HG02642 (cell line): ENCODE measurements around the gene DCAF5.
"Not testable (repeated sequence)": the region's sequence is repeated elsewhere in the genome, so short reads cannot be mapped to it uniquely, and the experiment has no call there.

Experiments used
- ATAC-seq: cut with Tn5 transposase; IDR thresholded peaks from one replicate; pipeline ENCODE4 v1.9.1; 2021; ENCODE audit warnings: mild to moderate bottlenecking; ENCODE audit not compliant: unreplicated experiment, poor library complexity

Gene DCAF5

DNA sequence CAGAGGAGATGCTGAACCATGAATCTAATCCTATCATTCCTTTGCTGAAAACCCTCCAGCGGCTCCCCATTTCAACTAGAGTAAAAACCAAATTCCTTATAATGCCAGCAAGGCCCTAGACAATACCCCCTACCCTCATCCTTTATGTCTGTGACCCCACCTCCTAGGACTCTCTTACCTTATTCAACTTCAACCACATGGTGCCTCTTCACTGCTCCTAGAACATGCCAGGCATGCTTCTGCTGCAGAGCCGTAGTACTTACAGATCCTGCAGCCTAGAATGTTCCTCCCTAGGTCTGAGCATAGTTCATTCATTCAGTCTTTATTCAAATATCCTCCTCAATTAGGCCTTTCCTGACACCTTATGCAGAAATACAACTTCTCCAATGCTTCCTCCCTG lies 54.9 kb downstream of the DCAF5 start:
- no peak for ATAC-seq

DNA sequence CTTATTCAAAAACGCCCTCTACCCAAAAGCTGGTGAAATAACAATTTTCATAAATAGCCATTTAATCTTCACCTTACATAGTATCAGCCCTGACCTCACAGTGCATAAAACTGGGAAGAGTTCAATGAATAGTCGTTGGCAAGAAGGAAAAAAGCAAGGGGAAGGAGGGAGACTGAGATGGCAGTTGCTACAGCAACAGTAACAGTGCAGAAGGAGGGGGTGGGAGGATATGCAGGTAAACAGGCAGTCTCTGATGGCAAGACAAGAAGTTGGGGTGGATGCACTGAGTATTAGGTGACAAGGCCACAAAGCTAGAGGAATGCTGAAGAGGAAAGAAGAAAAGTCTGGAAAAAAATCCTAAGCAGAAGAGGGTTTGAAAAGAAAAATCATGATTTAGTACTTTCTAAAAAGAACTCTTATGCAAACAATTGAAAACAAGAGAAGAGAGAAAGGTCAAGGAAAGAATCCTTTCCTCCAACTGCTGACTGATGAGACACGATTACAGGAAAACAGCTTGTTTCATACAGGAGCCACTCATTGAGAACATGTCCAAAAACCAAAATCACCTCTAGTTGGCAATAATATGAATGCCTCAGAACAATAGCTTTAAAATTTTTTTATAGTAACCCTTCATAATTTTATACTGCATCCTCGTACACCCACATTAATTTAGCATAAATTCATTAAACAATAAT lies 56.0 kb downstream of the DCAF5 start:
- no peak for ATAC-seq

DNA sequence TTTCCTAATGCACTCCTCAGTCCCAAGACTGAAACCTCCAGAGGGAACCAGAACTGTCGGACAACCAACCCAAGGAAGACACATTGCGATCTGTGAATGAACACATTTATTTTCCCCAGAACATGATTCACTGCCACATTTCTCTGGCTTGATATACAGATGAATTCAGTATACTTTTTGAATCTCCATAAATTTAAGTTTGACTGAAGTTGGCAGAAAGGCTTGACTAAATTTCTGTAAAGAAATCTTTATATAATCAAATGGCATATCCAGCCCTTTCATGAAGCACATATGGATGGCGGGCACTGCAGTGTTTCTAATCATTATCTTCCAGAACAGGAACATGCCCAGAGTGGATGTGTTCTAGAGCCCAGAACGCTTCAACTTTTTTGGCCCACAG lies 56.7 kb downstream of the DCAF5 start:
- no peak for ATAC-seq

DNA sequence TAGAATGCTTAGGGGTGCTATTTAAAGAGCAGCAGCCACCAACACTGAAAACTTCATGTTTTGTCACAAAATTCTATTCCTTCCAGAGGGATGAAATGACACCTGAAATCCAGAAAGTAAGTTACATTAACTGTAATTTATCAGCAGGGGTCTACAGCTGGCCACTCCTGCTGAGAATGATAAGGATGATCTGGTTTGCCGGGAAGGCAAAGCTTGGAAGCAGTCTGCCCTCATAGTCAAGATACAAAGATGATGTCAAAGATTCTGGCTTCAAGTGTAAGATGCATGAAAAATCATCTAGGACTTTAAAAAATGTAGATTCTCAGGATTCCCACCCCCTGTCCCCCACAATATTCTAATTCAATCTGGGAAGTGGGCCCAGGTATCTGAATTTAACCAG lies 58.4 kb downstream of the DCAF5 start:
- ATAC-seq, result no peak

DNA sequence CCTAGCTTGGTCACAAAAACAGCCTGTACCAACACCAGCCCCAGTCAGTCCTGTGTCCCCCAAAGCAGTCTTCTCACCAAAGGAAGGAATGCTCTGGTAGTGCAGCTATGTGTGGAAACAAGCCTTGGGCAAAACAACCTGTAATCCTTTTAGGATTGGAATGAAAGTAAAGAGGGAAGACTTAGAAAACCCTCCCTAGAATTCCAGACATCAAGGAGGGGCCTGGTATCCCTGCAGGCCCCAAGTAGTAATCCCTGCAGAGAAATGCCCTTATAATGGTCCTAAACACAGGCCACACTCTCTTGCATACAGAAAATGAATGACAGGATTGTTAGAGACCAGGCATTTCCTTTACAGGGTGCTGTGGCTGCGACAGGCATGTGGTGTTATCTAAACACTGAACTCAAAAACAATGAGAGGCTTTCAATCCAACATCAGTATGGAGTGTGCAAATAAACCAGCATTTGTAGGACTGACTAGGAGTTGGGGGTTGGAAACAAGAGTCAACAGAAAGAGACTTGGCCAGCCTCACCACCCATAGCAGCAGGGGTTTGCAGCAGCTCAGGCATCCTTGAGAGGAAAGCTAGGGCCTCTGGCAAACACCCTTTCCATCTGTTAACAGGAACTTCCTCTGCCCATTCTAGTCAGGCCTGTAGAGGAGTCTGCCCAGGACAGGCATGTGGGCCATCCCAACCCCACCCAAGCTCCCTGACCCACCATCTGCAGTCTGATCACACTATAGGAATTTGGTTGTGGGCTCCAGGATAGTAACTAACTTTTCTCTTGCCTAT lies 59.1 kb downstream of the DCAF5 start:
- ATAC-seq, result no peak

DNA sequence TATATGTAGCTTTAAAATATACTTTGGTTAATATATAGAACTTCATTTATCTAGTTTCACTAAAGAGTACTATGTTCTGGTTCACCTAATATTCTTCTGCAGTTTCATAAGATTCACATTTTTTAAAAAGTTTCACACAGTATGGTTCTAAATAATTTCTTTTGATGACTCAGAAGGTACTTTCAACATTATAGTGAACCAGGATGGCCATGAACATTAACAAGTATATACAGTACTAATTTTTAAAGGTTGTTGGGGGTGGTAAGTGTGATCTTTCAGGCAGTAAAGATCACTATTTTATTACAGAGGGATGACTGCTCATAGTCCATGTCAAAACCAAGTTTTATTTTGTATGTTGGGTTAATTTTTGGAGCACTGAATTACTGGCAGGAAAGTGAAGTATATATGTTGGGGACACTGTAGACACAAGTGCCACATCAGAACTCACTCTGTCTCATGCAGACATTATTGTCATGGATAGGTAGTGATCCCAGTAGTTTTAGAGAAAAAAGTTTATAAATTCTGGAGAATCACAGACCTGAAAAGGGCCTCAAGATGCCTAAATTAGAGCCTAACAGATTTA lies 60.0 kb downstream of the DCAF5 start:
- no peak for ATAC-seq

DNA sequence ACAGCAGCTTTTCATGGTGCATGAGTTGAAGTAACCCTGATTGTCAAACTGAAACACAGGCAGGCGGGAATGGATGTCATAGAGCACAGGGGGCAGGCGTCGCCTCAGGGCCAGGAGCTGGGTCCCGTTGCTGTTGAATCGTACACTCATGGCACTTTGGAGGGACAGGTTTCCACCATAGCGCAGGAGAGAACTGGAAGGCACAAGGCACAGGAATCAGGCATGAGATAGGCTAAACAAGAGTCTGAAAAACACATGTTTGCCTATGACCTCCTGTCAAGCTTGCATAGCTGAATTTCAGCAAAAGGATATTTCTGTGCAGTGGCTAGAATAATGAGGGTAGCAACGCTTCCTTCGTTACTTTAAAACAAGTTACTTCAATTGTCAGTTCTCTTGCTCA lies 61.2 kb downstream of the DCAF5 start:
- no peak for ATAC-seq

DNA sequence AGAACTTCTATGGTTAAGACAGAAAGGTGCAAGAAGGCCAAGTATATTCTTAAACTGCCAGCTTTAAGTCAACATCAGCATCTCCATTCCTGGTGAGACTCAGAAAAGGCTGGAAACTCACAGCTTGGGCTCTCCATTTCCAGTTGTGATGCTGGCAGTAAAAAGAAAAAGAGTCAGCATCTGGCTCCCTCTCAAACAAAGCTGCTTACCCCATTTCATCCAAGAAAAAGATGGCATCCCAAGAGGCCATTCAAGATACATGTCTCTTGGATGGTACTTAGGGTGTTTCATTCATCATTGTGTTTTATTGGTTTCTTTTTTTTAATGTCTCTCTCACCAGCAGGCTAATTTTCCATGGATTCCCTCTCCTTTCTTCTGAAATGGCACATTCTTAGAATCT lies 61.9 kb downstream of the DCAF5 start:
- no peak for ATAC-seq

DNA sequence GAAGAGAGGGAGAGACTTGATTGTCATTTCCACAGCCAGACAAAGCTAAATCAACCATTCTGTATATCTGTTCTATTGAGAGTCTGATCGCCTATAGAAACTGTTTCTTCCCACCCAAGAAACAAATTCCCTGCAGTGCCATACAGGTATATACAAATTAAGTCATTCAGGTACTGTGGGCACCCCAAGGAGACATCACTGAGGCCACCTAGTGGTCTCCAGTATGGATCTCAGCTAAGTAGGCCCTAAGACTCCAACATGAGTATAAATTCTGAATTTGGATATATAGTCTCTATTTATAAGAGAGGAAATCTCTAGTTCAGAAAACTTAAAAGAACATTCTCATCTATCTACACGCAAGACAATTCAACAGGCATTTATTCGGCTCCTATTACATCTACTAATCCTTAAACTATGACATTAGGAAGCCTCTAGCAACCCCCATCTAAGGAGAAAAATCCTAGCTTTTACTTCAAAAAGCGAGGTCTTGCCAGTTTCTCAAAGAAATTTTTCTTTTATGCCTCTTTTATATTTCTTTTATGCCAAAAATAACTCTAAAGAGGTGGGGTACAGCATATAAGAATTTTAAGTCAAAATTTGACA lies 62.6 kb downstream of the DCAF5 start:
- ATAC-seq, result no peak

DNA sequence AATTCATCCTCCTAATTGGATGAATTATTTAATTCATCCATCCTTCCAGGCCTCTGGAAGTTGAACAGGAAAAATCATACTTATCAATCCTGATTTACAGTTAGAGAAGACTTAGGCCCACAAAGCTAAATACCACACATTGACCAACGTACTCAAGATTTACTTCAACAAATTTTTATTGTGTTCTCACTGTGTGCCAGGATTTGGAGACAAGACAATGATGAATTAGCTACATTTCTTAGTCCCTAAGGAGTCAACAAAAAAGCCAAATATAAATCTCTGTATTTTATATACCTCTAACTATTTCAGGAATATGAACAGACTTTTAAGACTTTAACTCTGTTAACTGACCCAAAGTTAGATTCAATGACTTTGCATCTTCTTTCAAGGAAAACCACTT lies 63.9 kb downstream of the DCAF5 start:
- no peak for ATAC-seq

DNA sequence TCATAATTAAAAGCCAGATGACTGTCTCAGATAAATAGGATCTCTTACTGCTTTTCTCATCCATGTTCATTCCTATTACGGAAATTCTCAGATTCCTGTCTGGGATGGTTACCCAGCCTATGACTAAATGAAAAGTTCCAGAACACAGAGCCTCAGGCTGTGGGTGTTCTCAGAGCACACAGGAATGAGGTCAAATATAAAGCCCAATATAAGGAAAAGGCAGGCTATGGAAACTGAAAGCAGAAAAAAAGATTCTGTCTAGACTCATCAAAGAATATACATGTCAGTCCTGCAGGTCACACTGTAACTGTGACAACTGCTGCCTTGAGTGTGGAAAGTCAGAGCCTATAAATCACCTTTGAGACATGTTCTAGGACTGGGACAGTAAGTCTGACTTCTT lies 64.3 kb downstream of the DCAF5 start:
- ATAC-seq, result no peak

DNA sequence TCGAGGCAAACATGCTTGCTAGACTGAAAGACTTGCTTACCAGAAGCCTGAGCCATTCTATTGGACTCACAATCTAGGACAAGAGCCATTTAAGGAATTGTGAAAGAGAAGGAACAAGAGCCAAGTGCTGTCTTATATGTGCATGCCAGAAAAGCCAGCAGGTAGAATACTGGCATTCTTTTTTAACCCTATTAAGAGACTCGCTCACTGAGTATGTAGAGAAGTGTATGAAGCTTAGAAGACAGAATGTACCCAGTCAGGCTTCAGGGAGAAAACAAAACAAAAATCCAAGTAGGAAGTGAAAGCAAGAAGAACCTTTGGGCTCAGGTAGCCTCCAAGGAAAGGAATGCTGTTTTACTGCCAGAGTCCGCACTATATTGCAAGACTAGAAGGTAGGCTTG lies 65.9 kb downstream of the DCAF5 start:
- no peak for ATAC-seq

DNA sequence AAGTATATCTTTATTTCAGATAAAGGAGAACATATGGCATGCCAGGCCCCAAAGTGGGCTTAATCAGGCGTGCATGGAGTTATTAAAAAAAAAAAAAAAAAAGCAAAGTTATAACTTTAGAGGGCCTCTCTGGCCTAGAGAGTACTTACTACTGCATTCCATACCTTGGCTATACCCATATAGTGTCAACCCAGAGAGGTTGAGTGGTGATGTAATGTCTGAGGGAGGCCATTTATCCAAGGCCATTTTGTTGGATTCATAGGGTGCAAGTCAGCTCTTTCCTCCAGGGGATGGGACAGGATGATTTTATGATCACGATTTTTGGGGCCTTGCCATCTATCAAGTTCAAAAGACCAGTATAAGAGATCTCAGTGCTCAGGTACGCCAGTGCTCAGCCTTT lies 66.4 kb downstream of the DCAF5 start:
- no peak for ATAC-seq

DNA sequence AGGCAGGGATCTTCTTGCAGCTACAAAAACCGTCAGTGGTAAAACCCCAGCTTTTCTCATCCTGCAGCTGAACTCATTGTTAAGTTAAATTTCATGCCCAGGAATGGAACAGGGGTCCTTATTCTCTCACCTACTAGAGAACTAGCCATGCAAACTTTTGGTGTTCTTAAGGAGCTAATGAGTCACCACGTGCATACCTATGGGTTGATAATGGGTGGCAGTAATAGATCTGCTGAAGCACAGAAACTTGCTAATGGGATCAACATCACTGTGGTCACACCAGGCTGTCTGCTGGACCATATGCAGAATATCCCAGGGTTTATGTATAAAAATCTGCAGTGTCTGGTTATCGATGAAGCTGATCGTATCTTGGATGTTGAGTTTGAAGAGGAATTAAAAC lies 68.9 kb downstream of the DCAF5 start:
- no peak for ATAC-seq

DNA sequence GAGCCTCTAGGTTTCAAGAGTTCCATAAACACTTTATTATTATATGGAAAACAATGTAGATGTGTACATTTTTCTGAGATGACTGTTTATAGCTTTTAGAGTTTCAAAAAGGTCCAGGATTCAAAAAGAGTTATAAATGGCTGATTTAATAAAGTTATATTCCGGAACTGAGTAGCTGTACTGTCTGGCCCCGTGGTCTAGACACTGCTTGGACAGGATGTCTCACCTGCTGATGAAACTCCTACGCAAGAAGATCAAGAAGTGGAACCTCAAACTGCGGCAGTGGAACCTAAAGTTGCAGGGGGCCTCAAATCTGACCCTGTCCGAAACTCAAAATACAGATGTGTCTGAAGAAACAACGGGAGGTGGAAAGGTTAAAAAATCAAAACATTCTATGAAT lies 69.7 kb downstream of the DCAF5 start:
- ATAC-seq, result no peak

DNA sequence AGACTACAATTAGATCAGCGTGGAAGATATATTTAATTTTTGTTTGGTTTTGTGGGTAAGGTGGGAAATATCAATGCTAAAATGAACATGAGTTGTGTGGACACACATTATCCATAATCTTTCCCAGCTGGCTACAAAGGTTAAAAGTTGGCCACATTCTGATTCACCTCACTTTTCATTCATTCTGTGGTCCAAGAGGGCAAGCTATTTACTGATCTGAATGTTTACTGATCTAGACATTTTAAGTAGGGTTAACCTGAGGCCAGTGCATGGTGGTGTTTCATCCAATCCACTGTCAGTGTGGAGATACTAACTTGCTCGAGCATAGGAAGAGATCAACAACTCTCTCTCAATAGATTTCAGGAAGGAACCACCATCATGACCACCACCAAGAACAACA lies 71.6 kb downstream of the DCAF5 start:
- ATAC-seq, result no peak

DNA sequence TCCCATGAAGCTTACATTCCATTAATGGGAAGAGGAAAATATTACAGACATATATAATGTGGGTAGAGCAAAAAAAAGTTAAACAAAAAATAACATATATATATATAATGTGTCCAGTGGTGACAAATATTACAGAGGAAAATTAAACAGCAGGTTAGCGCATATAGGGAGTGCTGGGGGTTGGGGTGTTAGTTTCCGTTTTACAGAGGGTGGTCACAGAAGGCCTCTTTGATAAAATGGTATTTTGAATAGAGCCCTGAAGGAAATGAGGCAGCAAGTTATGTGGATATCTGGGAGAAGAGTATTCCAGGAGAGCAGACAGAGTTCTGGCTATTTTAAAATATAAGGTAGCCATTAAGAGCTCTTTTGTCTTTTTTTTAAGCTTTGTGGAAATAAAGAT lies 73.2 kb downstream of the DCAF5 start:
- no peak for ATAC-seq

DNA sequence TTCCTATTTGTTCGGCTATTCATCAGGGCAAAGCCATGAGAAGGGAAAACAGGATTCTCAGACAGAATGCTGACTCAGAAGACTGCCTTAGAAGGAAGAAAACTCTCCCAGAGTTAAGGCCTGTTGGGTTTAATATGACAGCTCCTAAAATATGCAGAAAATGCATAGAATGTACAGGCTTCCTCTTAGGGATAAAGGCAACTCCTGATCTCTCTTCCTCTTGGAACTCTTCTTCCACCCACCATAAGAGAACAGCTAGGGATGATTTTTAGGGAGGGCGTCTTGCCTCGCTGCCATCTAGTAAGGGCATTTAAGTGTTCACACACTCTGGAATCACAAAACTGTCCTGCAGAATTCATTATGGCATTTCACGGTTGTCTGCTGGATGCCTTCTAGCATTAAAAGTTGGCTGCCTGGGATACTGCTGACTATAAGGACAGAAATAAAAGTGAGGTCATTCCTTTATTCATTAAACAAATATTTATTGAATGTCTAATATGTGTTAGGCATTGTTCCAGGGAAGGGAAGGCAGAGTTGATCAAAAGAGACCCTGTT lies 73.7 kb downstream of the DCAF5 start:
- no peak for ATAC-seq

DNA sequence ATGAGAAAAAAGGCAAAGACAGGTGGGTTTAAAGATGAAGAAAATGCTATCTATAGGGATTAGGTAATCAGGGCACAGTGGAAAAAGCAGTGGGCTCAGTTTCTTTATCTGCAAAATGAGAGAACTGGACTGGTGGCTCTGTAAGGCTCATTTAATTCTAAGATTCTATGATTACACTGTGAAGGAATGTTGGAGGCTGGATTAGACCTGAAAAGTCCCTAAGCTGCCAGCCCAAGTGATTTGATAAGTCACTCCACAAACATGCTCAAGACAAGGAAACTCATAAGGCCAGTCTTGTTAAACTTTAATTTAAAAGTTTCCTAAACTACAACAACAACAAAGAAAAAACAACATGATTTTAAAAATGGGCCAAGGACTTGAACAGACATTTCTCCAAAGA lies 75.1 kb downstream of the DCAF5 start:
- no peak for ATAC-seq

DNA sequence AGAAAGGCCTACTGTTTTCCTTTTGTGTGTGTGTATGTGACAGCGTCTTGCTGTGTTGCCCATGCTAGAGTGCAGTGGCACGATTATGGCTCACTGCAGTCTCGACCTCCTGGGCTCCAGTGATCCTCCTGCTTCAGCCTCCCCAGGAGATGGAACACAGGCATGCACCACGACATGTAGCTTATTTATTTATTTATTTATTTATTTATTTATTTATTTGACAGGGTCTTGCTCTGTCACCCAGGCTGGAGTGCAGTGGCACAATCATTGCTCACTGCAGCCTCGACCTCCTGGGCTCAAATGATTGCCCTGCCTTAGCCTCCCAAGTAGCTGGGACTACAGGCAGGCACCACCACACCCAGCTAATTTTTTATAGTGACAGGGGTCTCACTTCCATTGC lies 75.7 kb downstream of the DCAF5 start:
- not testable (repeated sequence) for ATAC-seq

DNA sequence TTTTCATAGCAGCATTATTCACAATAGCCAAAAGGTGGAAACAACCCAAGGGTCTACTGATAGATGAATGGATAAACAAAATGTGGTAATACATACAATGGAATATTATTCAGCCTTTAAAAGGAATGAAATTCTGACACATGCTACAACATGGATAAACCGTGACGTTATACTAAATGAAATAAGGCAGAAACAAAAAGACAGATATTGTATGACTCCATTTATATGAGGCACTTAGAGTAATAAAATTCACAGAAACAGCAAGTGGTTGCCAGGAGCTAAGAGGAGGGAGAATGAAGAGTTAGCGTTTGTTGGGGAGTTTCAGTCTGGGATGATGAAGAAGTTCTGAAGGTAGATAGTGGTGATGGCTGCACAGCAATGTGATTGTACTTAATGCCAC lies 76.6 kb downstream of the DCAF5 start:
- no peak for ATAC-seq
